Activated naive CD4-positive, alpha-beta T cell treated with anti-CD3 and anti-CD28 coated beads, Interleukin-2, amount 50 U/mL, for 16 hours (primary cell): ENCODE data around the gene RAB28.

Source experiments
- DNase-seq: peaks from one replicate; pipeline ENCODE4 v3.0.0-alpha.2; 2020

Gene RAB28

GRCh38 chr4:13367691-13368090 is 116.4 kb downstream of the RAB28 start:
- no peak for DNase-seq

- no peak for DNase-seq
Measured at GRCh38 chr4:13367244-13367643, 116.9 kb downstream of the RAB28 start.

DNA sequence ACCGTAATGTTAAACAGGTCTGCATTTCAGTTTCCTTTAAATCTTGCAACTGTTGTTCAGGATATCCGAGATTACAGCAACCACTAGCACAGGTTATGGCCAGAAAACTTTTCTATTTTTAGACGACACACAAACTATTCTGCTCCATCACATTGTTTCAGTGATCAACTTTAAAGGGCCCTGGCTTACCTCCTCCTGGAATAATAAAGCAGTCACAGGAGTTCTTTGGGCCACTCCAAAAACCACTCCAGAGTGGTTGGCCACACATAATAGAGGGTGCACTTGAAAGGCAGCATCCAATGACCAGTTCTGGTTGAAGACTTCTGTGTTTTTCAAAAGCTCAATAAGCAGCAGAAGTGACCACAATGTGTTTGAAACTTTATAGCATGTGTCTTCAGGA is 118.9 kb downstream of the RAB28 start:
- DNase-seq: no peak

DNA sequence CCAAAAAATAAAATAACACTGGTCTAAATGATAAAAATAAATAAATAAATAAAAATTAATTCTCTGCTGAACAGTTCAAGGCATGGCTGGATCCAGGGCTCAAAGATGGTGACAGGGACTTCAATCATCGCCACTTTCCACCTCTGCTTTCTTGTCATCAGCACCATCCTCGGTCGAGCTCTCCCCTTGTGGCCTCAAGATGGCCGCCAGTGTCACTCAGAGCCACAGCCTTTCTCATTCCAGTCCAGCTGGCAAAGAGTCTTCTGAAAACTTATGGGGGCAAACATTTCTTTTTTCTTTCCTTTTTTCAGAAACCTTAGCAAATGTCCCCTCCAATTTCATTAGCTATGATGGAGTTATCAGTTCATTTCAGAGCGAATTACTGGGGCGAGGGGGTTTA is 119.5 kb downstream of the RAB28 start:
- DNase-seq: no peak

DNA sequence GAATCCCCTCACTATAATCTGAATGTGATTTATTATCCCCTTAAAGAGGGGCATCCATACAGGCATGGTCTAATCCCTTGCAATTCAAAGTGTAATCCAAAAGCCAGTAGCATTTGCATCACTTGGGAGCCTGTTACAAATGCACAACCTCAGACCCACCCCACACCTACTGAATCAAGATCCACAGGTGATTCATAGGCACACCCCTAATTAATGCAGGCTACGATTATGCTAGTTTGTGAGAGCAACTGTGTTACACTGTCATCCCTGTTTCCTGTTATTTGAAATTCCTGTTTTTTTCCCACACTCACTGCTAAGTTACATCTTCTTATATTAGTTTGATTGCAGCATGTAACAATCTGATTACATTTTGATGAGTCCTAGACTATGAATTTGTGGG is 120.0 kb downstream of the RAB28 start:
- no peak for DNase-seq

GRCh38 chr4:13359809-13360208 is 124.3 kb downstream of the RAB28 start:
- no peak for DNase-seq

GRCh38 chr4:13355111-13355880 is 128.8 kb downstream of the RAB28 start:
- DNase-seq: no peak

- DNase-seq: no peak
Measured at GRCh38 chr4:13349096-13349495, 135.0 kb downstream of the RAB28 start.

DNA sequence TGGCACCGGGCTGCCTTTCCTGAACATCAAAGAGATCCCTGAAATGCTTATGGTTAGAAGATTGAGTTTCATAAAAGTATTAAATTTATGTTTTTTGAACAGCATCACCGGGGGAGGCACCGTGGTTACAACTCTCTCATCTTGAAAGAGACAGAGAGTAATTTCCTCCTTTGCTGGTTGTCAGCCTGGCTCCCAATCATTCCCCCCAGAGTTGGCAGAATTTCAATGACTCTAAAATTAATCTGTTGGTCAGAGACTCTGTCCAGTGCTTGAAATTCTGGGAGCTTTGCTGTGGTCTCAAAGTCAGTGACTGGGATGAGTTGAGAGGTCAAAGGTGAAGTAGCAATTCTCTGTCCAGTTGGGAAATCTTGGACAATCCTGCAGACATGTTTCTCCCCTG is 135.9 kb downstream of the RAB28 start:
- no peak for DNase-seq

DNA sequence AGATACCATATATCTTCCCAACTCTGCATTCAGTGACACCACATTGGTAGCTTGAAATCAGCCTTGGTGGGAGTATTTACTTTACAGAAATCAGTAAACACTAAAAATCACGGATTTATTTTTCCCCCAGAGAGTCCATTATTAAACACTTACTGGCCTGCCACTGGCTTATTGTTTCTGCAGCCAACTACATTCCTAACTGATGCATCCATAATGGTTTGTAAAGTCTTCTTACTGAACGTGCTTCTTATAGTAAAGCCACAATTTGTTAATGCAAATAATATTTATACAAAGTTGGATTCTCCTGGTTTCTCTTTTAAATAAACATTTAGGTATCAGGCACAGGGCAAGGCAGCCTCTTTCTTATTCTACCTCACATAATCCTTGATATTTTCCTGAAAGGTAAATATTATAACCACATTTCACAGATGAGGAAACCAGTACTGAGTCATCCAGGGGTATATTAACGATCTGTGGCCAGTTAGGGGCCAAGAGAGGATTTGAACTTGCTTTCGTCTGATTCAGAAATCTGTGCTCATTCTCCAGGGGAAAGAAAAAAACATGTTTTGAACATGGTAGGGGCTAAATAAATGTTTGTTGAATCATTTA is 136.5 kb downstream of the RAB28 start:
- DNase-seq: no peak

GRCh38 chr4:13344216-13344615 is 139.9 kb downstream of the RAB28 start:
- no peak for DNase-seq

DNA sequence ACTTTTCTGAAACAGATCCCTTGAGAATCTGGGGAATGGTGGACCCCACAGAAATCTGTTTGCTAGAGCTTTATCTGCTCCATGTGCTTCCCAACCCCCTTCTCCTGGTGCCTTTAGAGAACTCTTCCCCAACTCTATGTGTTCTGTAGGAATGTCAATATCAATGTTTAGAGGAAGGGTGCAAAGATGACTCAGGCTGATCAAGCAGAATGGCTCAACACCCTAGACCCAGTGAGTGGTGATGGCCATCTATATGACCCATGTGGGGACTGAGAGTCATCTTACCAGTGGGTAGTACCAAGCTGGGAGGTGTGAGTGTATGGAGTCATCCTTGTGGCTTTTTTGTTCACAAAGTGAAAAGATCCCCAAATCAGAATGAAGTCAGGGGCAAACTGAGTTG is 143.5 kb downstream of the RAB28 start:
- no peak for DNase-seq

DNA sequence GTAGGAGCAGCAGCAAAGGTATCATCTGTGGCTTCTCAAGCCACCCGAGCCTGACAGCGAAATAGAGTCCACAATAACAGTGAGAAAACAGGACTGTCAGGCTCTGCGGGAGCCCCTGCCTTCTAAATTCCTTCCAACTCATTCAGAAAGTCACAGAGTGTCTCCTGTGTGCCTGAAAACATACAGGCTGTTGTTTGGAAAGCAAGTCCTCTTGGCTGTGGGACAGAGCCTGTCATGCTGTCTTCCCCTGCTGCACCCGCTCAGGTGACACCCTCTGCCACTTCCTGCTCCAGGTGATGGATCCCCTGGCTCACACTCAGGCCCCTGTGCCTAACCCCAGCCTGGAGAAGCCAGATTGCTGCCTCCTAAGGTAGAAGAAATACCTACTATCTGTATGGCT is 152.3 kb downstream of the RAB28 start:
- DNase-seq: no peak

- no peak for DNase-seq
Measured at GRCh38 chr4:13329963-13330362, 154.2 kb downstream of the RAB28 start.

DNA sequence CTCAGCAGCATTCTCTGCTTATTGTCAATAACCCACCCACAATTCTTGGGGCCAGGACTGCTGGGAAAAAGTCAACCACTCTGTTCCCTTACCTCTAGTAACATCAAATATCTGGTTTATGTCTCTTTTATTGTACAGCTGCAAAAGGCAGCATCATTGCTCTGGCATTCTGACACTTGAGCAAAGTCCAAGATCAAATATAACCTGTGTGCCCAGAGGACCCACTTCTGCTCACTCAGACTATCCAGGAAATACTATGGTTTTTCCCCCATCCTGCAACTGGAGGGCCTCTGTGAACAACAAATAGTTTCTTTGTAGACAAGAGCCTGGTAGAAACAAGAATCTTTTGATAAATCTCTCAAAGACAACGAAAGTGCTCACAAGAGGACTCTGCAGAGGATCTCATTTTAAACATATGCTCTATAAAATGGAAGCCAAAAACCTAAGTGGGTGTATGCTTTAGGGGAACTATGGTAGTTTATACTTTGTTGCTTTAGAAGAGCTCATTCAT is 154.7 kb downstream of the RAB28 start:
- DNase-seq: no peak

- DNase-seq: no peak
Measured at GRCh38 chr4:13328591-13328990, 155.5 kb downstream of the RAB28 start.

- no peak for DNase-seq
Measured at GRCh38 chr4:13327991-13328390, 156.1 kb downstream of the RAB28 start.

DNA sequence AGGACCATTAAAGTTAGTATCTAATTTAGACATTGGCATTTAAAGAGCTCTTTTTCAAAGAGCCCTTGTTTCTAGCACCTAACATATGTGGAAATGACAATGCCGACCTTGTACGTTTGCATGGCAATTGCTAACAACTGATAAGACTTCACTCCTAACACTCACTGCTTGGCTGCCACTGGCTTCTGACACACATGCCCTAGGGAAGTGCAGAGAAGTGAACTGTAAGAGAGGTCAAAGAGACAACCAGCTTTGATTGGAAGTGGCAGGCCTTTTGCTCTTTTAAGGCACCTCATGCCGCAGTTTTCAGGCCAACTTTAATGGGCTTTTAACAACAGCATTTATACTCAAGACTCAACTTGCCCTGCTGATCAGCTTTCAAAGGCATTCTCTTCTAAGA is 158.4 kb downstream of the RAB28 start:
- no peak for DNase-seq

DNA sequence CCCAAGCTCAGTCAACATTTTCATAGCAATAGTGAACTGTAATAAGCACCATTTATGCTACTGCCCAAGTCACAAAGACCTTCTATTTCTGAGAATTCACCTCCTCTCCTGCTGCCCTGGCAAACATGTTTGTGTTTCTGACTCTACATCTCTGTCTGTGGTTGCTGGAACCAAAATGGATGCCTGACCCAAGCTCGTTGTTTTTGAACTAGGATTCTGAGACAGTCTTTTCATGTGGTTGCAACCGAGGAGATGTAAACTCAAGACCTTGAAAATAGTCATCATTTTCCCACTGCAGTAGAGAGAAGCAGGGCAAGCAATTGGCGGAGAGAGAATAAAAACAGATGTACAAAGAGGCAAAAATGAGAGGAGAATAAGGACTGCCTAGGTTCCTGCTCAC is 160.2 kb downstream of the RAB28 start:
- no peak for DNase-seq

- no peak for DNase-seq
Measured at GRCh38 chr4:13322681-13323101, 161.4 kb downstream of the RAB28 start.
